ENCODE results near the gene TRAPPC2L. TPM values are rescaled to one million over a fixed set of nuclear protein-coding genes. Genes with fewer than 3 reads are reported as not detected.
A peak's percentile ranks its signal among the peaks of the same experiment; 100 is the strongest.

The TRAPPC2L gene
- total RNA-seq, 1 donor from 2014 or later = 48.3 TPM

GRCh38 chr16:88853325-88853941 lies 3.5 kb upstream of the TRAPPC2L start:
- H3K4me3 ChIP-seq (ENCODE audit: low read depth, low read length) = no peak overlapping the region
- DNase-seq (ENCODE audit: low read depth) = no peak
- TF ChIP-seq CTCF (conservative IDR thresholded peaks at IDR 0.05; ENCODE audit: low read depth, low read length) = no peak

GRCh38 chr16:88854306-88855111 lies 2.4 kb upstream of the TRAPPC2L start:
- no peak overlapping the region for H3K4me3 ChIP-seq (ENCODE audit: low read depth, low read length)
- no peak for TF ChIP-seq CTCF (conservative IDR thresholded peaks at IDR 0.05; ENCODE audit: low read depth, low read length)
- no peak for DNase-seq (ENCODE audit: low read depth)

- H3K4me3 ChIP-seq (ENCODE audit: low read depth, low read length) = no peak overlapping the region
- no peak for TF ChIP-seq CTCF (conservative IDR thresholded peaks at IDR 0.05; ENCODE audit: low read depth, low read length)
These were observed 1.8 kb upstream of the TRAPPC2L start for GRCh38 chr16:88855176-88855575.

GRCh38 chr16:88855736-88856121 lies 1.2 kb upstream of the TRAPPC2L start:
- DNase-seq (ENCODE audit: low read depth) = no peak
- no peak for TF ChIP-seq CTCF (conservative IDR thresholded peaks at IDR 0.05; ENCODE audit: low read depth, low read length)
- peak overlapping the region; percentile 98 for H3K4me3 ChIP-seq (ENCODE audit: low read depth, low read length)

More at GRCh38 chr16:88855176-88855575, 1.8 kb upstream of the TRAPPC2L start:
- no peak for DNase-seq (ENCODE audit: low read depth)

- peak overlapping the region; percentile 98 for H3K4me3 ChIP-seq (ENCODE audit: low read depth, low read length)
- TF ChIP-seq CTCF (conservative IDR thresholded peaks at IDR 0.05; ENCODE audit: low read depth, low read length) = no peak
- no peak for DNase-seq (ENCODE audit: low read depth)
These were observed 652 bp upstream of the TRAPPC2L start for GRCh38 chr16:88856122-88856827.

- H3K4me3 ChIP-seq (ENCODE audit: low read depth, low read length) = peak overlapping the region; percentile 98
- peak; percentile 16 for DNase-seq (ENCODE audit: low read depth)
- TF ChIP-seq CTCF (conservative IDR thresholded peaks at IDR 0.05; ENCODE audit: low read depth, low read length) = peak; percentile 86
These were observed 907 bp downstream of the TRAPPC2L start for GRCh38 chr16:88857728-88858339.
